GM19239 (cell line): Measurements from ENCODE around the gene CYP2C18.
"Not testable (repeated sequence)": the region's sequence is repeated elsewhere in the genome, so short reads cannot be mapped to it uniquely, and the experiment has no call there.

Source experiments
- DNase-seq: peaks from one replicate; pipeline ENCODE4 v3.0.0; 2011; ENCODE audit warnings: low spot score; ENCODE audit not compliant: insufficient read length
- FAIRE-seq: peaks from 2 replicates; lab custom pipeline; 2011; peaks lifted over from hg19 to GRCh38; lab: Jason Lieb, UNC

CYP2C18 gene

DNA sequence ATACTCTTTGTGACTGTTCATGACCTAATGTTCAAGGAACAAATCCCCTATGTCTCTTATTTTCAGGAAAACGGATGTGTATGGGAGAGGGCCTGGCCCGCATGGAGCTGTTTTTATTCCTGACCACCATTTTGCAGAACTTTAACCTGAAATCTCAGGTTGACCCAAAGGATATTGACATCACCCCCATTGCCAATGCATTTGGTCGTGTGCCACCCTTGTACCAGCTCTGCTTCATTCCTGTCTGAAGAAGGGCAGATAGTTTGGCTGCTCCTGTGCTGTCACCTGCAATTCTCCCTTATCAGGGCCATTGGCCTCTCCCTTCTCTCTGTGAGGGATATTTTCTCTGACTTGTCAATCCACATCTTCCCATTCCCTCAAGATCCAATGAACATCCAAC, 51.7 kb downstream of the CYP2C18 start:
- FAIRE-seq, result no peak

DNA sequence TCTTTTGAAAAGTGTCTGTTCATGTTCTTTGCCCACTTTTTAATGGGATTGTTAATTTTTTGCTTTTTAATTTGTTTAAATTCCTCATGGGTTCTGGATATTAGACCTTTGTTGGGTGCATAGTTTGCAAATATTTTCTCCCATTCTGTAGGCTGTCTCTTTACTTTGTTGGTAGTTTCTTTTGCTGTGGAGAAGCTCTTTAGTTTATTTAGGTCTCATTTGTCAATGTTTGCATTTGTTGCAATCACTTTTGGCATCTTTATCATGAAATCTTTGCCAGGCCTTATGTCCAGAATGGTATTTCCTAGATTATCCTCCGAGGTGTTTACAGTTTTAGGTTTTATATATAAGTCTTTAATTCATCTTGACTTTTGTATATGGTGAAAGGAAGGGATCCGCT, 55.1 kb downstream of the CYP2C18 start:
- DNase-seq, result no peak
- FAIRE-seq, result no peak

More for the DNA sequence above, 51.7 kb downstream of the CYP2C18 start:
- no peak for DNase-seq

DNA sequence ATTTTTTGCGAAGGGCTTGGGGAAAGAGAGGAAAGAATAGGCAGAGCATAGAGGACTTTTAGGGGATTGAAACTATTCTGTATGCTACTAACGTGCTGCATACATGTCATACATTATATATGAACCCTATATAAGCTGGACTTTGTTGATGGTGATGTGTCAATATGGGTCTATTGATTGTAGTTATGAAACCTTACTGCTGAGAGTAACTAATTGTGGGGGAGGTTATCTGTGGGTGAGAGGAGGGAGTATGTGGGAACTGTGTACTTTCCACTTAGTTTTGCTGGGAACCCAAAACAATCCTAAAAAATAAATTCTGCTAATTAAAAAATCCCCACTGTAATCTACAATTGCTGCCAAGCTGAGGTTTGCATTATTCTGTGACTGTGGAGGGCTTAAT, 63.6 kb downstream of the CYP2C18 start:
- FAIRE-seq, result no peak
- no peak for DNase-seq

DNA sequence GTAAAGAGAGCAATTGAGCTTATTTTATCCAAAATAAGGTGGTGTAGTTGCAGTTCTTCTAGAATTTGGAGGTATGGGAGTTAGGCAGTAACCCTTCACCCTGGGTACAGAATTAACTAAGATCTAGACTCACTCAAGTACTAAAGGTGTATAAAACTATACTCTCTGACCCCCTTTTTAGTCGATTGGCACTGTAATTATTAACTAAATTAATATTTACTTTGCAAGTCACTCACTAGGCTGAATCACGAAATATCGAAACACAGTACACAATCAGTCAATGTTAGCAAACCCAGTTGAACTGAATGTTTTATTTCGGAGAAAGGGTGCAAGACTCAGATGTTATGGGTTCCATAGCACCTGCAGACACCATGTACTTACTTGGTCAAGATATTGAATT, 64.3 kb downstream of the CYP2C18 start:
- DNase-seq (no peak), FAIRE-seq (no peak)

DNA sequence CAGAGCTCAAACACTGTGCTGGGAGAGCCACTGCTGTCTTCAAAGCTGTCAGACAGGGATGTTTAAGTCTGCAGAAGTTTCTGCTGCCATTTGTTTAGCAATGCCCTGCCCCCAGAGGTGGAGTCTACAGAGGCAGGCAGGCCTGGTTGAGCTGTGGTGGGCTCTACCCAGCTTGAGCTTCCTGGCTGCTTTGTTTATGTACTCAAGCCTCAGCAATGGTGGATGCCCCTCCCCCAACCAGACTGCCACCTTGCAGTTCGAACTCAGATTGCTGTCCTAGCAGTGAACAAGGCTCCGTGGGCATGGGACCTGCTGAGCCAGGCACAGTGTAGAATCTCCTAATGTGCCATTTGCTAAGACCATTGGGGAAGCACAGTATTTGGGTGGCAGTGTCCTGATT, 74.4 kb downstream of the CYP2C18 start:
- DNase-seq (no peak), FAIRE-seq (no peak)

DNA sequence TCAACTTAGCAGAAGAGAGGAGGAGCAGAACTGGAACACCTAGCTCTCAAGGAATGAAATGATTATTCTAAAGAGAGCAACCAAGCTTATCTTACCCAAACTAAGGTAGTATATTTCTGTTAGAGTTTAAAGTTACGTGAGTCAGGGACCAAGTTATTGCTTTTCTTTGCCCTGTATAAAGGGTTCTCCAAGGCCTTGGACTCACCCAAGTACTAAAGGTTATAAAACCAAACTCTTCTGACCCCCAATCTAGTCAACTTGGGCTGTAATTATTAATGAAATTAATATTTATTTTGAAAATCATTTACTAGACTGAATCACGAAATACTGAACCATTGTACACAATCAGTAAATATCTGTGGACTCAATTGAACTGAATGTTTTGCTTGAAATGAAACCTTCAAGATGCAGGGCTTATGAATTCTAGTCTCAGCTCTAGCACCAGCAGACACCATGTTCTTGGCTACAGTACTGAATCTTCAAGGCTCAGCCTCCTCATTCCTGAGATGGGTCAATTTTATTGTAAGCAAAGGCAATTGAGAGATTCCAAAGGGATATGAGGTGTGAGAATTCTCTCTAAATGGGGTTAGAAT, 77.2 kb downstream of the CYP2C18 start:
- DNase-seq, result no peak
- no peak for FAIRE-seq

DNA sequence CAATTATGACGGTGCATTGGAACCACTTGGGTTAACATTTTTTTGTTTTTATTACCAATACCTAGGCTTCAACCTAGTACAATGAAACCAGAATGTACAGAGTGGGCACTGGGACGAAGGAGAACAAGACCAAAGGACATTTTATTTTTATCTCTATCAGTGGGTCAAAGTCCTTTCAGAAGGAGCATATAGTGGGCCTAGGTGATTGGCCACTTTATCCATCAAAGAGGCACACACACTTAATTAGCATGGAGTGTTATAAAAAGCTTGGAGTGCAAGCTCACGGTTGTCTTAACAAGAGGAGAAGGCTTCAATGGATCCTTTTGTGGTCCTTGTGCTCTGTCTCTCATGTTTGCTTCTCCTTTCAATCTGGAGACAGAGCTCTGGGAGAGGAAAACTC, 78.9 kb downstream of the CYP2C18 start, which contains the start of gene CYP2C19:
Gene CYP2C19 (plus strand): TSS at position 289 of the 400 bp plus-strand sequence. CDS start 25 bp downstream, at position 314.
- FAIRE-seq (no peak), DNase-seq (no peak)

DNA sequence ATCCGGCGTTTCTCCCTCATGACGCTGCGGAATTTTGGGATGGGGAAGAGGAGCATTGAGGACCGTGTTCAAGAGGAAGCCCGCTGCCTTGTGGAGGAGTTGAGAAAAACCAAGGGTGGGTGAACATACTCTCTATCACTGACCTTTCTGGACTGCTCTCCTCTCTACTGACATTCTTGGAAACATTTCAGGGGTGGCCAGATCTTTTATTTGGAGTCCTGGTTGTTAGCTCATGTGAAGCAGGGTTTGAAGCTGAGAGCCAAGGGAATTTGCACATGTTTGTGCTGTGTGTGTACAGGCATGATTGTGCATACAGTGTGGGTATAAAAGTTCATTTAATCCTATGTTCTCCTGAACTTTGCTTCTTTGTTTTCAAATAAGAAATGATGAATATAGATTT, 91.9 kb downstream of the CYP2C18 start:
- DNase-seq, result not testable (repeated sequence)

DNA sequence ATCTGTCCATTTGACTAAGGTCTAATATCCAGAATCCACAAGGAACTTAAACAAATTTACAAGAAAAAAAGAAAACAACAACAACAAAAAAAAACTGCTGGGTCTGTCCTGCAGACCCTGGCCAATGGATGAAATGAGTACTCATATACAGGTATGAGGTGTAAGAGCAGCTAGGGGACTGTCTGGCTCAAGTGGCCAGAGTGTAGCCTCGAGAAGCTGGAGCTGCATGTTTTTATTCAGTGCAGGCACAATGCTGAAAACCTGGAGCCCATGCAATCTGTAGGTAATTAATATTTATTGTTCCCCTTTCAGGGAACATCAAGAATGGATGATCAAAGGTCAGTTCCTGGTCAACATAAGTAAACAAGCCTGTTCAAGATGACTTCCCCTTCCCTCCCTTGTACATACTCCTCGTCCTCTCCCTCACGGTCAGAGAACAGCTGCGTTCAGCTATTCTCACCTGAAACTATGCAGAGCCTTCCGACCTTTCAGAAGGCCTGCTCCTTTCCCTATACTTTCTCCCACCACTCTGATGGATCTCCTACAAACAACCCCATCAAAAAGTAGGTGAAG, 94.4 kb downstream of the CYP2C18 start:
- DNase-seq, result no peak
- no peak for FAIRE-seq

More for the DNA sequence above, 91.9 kb downstream of the CYP2C18 start:
- not testable (repeated sequence) for FAIRE-seq

DNA sequence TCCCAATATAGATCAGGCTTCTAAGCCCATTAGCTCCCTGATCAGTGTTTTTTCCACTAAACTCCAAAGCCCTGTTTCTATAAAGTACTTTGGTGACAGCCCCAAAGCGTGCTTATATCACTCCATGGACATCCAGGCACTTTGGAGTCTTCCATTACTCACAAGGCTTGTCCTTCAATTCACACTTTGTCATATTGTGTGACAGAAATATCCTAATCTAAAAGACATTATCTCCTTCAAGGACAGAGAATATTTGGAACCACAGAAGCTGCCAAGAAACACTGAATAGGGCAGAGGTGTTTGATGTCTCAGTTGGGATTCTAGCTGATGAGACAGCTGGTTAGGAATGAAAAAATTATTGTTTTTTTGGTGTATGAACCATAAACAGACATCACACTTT, 97.3 kb downstream of the CYP2C18 start:
- DNase-seq (no peak), FAIRE-seq (no peak)

DNA sequence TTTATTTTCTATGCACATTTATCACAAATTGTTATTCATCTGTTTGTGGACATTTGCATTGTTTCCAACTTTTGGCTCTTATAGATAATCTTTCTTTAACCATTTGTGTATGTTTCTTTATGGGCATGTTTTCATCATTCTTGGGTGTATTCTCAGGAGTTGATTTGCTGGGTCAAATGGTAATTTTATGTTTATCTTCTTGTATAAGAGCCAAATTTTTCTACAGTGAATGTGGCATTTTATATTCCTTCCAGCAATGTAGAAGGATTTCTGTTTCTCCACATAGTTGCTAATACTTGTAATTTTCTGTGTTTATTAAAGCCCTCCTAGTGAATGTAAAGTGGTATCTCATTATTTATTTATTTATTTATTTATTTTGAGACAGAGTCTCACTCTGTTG, 100.7 kb downstream of the CYP2C18 start:
- DNase-seq, result no peak
- FAIRE-seq, result no peak

DNA sequence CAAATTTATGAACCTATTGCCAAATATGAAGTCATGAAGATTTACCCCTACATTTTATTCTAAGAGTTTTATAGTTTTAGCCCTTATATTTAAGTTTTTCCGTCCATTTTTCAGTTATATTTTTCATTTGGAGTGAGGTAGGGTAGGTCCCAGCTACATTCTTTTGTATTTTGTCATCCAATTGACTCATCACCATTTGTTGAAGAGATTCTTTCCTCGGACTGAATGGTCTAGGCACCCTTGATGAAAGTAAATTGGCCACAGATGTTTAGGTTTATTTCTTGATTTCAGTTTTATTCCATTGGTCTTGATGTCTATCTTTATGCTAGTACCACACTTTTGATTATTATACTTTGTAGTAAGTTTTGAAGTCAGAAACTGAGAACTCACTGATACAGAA, 101.7 kb downstream of the CYP2C18 start:
- DNase-seq, result no peak
- FAIRE-seq, result no peak
